IMR-90 (cell line): ENCODE data around the gene DOCK4. TPM values are rescaled to one million over a fixed set of nuclear protein-coding genes. Genes with fewer than 3 reads are reported as not detected.

Source experiments
- ATAC-seq: fragments of 200-7000 bp; cut with Tn5 transposase; 2 replicates; pipeline ENCODE4 v1.9.1; 2020; ENCODE audit warnings: low read depth, mild to moderate bottlenecking, moderate library complexity
- BruUV-seq: library from RNA; stranded (reverse); fragments of 400-500 nt; replicated peaks from 2 replicates; lab custom pipeline; 2021; lab: Mats Ljungman, UMichigan
- CTCF ChIA-PET: fragments of 300-600 bp; formaldehyde crosslinking; extraction: SDS; loops from one replicate; lab custom pipeline; 2021; ENCODE audit warnings: antibody characterized with exemption; lab: Yijun Ruan, JAX
- POLR2A ChIA-PET: fragments of 300-600 bp; sonication (Branson Sonifier 250); formaldehyde crosslinking; loops from one replicate; lab custom pipeline; 2022; ENCODE audit warnings: antibody characterized with exemption; ENCODE audit not compliant: unreplicated experiment; lab: Charles Lee
- DNase-seq: peaks from one replicate; pipeline ENCODE4 v3.0.0; 2013
- H2AFZ ChIP-seq: replicated peaks from 2 replicates; pipeline ENCODE3; 2013; ENCODE audit warnings: low read length, mild to moderate bottlenecking; ENCODE audit not compliant: poor library complexity
- H2AK5ac ChIP-seq: 2 replicates; pipeline ENCODE4 v1.6.1; 2013; ENCODE audit warnings: low read depth, low read length, inconsistent platforms
- H2AK9ac ChIP-seq: replicated peaks from 2 replicates; pipeline ENCODE3; 2013; ENCODE audit warnings: mild to moderate bottlenecking, low read depth, low read length, moderate library complexity; ENCODE audit not compliant: poor library complexity
- H2BK120ac ChIP-seq: 2 replicates; pipeline ENCODE4 v1.6.1; 2013; ENCODE audit warnings: low read depth, low read length, inconsistent platforms
- H2BK15ac ChIP-seq: 3 replicates; pipeline ENCODE4 v1.6.1; 2013; ENCODE audit warnings: low read depth, low read length, inconsistent platforms
- H2BK20ac ChIP-seq: 2 replicates; pipeline ENCODE4 v1.6.1; 2013; ENCODE audit warnings: low read depth, mild to moderate bottlenecking, inconsistent platforms, low read length, moderate library complexity
- H2BK5ac ChIP-seq: 2 replicates; pipeline ENCODE4 v1.6.1; 2013; ENCODE audit warnings: mild to moderate bottlenecking, low read depth, low read length, inconsistent platforms; ENCODE audit not compliant: poor library complexity, severe bottlenecking
- H3K14ac ChIP-seq: replicated peaks from 2 replicates; pipeline ENCODE4 v1.6.1; 2013; ENCODE audit warnings: low read depth, low read length, inconsistent platforms
- H3K18ac ChIP-seq: 2 replicates; pipeline ENCODE4 v1.6.1; 2013; ENCODE audit warnings: low read depth, low read length, control low read depth
- H3K23ac ChIP-seq: 2 replicates; pipeline ENCODE4 v1.6.1; 2013; ENCODE audit warnings: low read depth, low read length, inconsistent platforms
- H3K27ac ChIP-seq: 2 replicates; pipeline ENCODE4 v1.5.1; 2013; ENCODE audit warnings: mild to moderate bottlenecking, control low read depth, low read length; ENCODE audit not compliant: insufficient read depth
- H3K27me3 ChIP-seq: 2 replicates; pipeline ENCODE4 v1.6.1; 2013; ENCODE audit warnings: low read length; ENCODE audit not compliant: control insufficient read depth, insufficient read depth
- H3K36me3 ChIP-seq: 2 replicates; pipeline ENCODE4 v1.6.1; 2013; ENCODE audit warnings: low read length, mixed read lengths; ENCODE audit not compliant: control insufficient read depth, insufficient read depth
- H3K4ac ChIP-seq: 2 replicates; pipeline ENCODE4 v1.6.1; 2013; ENCODE audit warnings: low read depth, low read length, inconsistent platforms
- H3K4me1 ChIP-seq: 2 replicates; pipeline ENCODE4 v1.6.1; 2013; ENCODE audit warnings: low read length, mixed read lengths; ENCODE audit not compliant: control insufficient read depth, insufficient read depth
- H3K4me2 ChIP-seq: 2 replicates; pipeline ENCODE4 v1.6.1; 2013; ENCODE audit warnings: low read depth, mild to moderate bottlenecking, control low read depth, low read length, moderate library complexity
- H3K4me3 ChIP-seq: 2 replicates; pipeline ENCODE4 v1.5.1; 2013; ENCODE audit warnings: low read depth, mild to moderate bottlenecking, control low read depth, low read length, moderate library complexity; ENCODE audit not compliant: insufficient read depth
- H3K56ac ChIP-seq: 2 replicates; pipeline ENCODE4 v1.6.1; 2013; ENCODE audit warnings: low read length, inconsistent platforms; ENCODE audit not compliant: insufficient read depth; ENCODE audit errors: extremely low read depth
- H3K79me1 ChIP-seq, 2 experiments: 2 replicates each; pipeline ENCODE4 v1.6.1; 2013; ENCODE audit warnings: low read length in 2 of 2, inconsistent platforms in 1 of 2, low read depth in 1 of 2
- H3K9ac ChIP-seq: 2 replicates; pipeline ENCODE4 v1.6.1; 2013; ENCODE audit warnings: low read depth, low read length, control low read depth
- H3K9me1 ChIP-seq: 2 replicates; pipeline ENCODE4 v1.6.1; 2013; ENCODE audit warnings: low read length, inconsistent platforms; ENCODE audit not compliant: insufficient read depth
- H3K9me3 ChIP-seq: 2 replicates; pipeline ENCODE4 v1.6.1; 2013; ENCODE audit warnings: low read length; ENCODE audit not compliant: control insufficient read depth, insufficient read depth
- H4K20me1 ChIP-seq: 2 replicates; pipeline ENCODE4 v1.6.1; 2013; ENCODE audit warnings: low read length, inconsistent platforms; ENCODE audit not compliant: insufficient read depth
- H4K5ac ChIP-seq: 2 replicates; pipeline ENCODE4 v1.6.1; 2013; ENCODE audit warnings: mild to moderate bottlenecking, low read depth, low read length, control low read depth
- H4K8ac ChIP-seq, 2 experiments: 2 replicates each; pipeline ENCODE4 v1.6.1; 2013; ENCODE audit warnings: low read depth in 2 of 2, low read length in 2 of 2, control low read depth in 1 of 2, inconsistent platforms in 1 of 2
- H4K91ac ChIP-seq: 2 replicates; pipeline ENCODE4 v1.6.1; 2013; ENCODE audit warnings: low read depth, low read length, inconsistent platforms; ENCODE audit not compliant: insufficient read depth
- BHLHE40 ChIP-seq: fragments of 150-350 bp; IDR thresholded peaks from 2 replicates; pipeline ENCODE4 v1.6.1; 2016; ENCODE audit warnings: mild to moderate bottlenecking, low read depth, low read length
- CEBPB ChIP-seq: IDR thresholded peaks from 2 replicates; pipeline ENCODE4 v1.6.1; 2012; ENCODE audit warnings: low read depth, low read length, improper control_type of control experiment
- CHD1 ChIP-seq: IDR thresholded peaks from 2 replicates; pipeline ENCODE4 v1.6.1; 2012; ENCODE audit warnings: low read depth, low read length, improper control_type of control experiment
- CTCF ChIP-seq: conservative IDR thresholded peaks from 2 replicates; pipeline ENCODE4 v1.5.1; 2012; ENCODE audit warnings: mild to moderate bottlenecking, low read depth, low read length, improper control_type of control experiment
- ELK1 ChIP-seq: fragments of 150-350 bp; IDR thresholded peaks from 2 replicates; pipeline ENCODE4 v1.6.1; 2016; ENCODE audit warnings: low read depth, mild to moderate bottlenecking, low read length, moderate library complexity, borderline replicate concordance
- FOS ChIP-seq: fragments of 150-350 bp; IDR thresholded peaks from 2 replicates; pipeline ENCODE4 v1.6.1; 2016; ENCODE audit warnings: low read depth, low read length
- MAFK ChIP-seq: IDR thresholded peaks from 2 replicates; pipeline ENCODE4 v1.6.1; 2012; ENCODE audit warnings: low read depth, low read length, improper control_type of control experiment
- MAZ ChIP-seq: IDR thresholded peaks from 2 replicates; pipeline ENCODE4 v1.6.1; 2012; ENCODE audit warnings: low read depth, mild to moderate bottlenecking, low read length, improper control_type of control experiment, moderate library complexity, borderline replicate concordance
- MXI1 ChIP-seq: IDR thresholded peaks from 2 replicates; pipeline ENCODE4 v1.6.1; 2012; ENCODE audit warnings: low read depth, mild to moderate bottlenecking, low read length, moderate library complexity, borderline replicate concordance
- NFE2L2 ChIP-seq: fragments of 150-350 bp; IDR thresholded peaks from 2 replicates; pipeline ENCODE4 v1.6.1; 2016; ENCODE audit warnings: low read depth, mild to moderate bottlenecking, low read length
- POLR2A ChIP-seq: IDR thresholded peaks from 2 replicates; pipeline ENCODE4 v1.6.1; 2012; ENCODE audit warnings: mild to moderate bottlenecking, low read depth, low read length
- RAD21 ChIP-seq: IDR thresholded peaks from 2 replicates; pipeline ENCODE4 v1.6.1; 2012; ENCODE audit warnings: low read length, improper control_type of control experiment
- RCOR1 ChIP-seq: IDR thresholded peaks from 2 replicates; pipeline ENCODE4 v1.6.1; 2012; ENCODE audit warnings: mild to moderate bottlenecking, low read length, improper control_type of control experiment; ENCODE audit not compliant: insufficient replicate concordance
- RFX5 ChIP-seq: IDR thresholded peaks from 2 replicates; pipeline ENCODE4 v1.8.0; 2012; ENCODE audit warnings: low read depth, mild to moderate bottlenecking, low read length, moderate library complexity
- SMC3 ChIP-seq: fragments of 150-350 bp; IDR thresholded peaks from 2 replicates; pipeline ENCODE4 v1.6.1; 2016; ENCODE audit warnings: low read depth, mild to moderate bottlenecking, antibody characterized with exemption, low read length, moderate library complexity
- USF2 ChIP-seq: fragments of 150-350 bp; IDR thresholded peaks from 2 replicates; pipeline ENCODE4 v1.6.1; 2017; ENCODE audit warnings: mild to moderate bottlenecking, antibody characterized with exemption, low read length, low read depth
- dilution Hi-C: fragments of 300-500 bp; cut with HindIII; formaldehyde crosslinking; loops from one replicate; pipeline ENCODE4 v1.14.3; 2018; ENCODE audit warnings: low sequenced_read_pairs; ENCODE audit not compliant: unreplicated experiment
- in situ Hi-C: fragments of 300-500 bp; cut with MboI; formaldehyde crosslinking; loops from 3 replicates; pipeline ENCODE4 v1.14.3; 2019; ENCODE audit warnings: low sequenced_read_pairs, inconsistent platforms, mixed read lengths
- intact Hi-C: fragments of 100-400 bp; cut with micrococcal nuclease; formaldehyde crosslinking; loops from 2 replicates; pipeline ENCODE4 v1.10.0; 2022
- polyA plus RNA-seq, 3 experiments: library from polyadenylated mRNA; depleted of rRNA; stranded (reverse); fragments of >200 nt; gene quantifications; 2 replicates each; pipeline ENCODE4 v1.2.3, GENCODE V29; 2012; ENCODE audit warnings: low replicate concordance in 1 of 3
- total RNA-seq: library from RNA; depleted of rRNA; stranded (reverse); fragments of >200 nt; gene quantifications from 2 replicates; pipeline ENCODE4 v1.2.3, GENCODE V29; 2012

Gene DOCK4
- total and polyA plus RNA-seq, 2 of the 4 experiments (the other 2 are of a cell fraction) = 4.4 to 12.2 TPM

DNA sequence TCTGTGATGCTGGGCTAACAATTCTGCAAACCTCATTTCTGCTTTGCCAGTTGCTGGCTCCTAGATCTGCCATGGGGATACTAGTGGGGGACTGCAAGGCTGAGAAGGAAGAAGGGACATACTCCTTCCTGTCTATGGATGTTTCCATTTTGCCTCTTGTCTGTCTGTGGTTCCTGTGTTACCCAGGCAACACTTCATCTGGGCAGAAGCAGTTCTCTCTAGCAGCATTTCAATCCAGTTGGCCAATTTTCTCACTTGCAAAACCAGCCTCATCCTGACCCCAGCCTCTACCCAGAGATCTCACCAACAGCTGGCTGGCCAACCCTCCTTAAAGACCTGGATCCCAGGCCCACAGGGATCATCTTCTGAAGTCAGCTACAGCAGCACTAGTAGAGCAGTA lies 131.7 kb downstream of the DOCK4 start:
- H3K27ac ChIP-seq = no peak overlapping the region
- H3K14ac ChIP-seq = no peak overlapping the region
- no peak overlapping the region for H3K9ac ChIP-seq
- no TSS peak for BruUV-seq
- no peak overlapping the region for H2AK9ac ChIP-seq
- no peak overlapping the region for H2BK15ac ChIP-seq
- H4K5ac ChIP-seq = no peak overlapping the region
- H3K79me1 ChIP-seq = peaks cover 9 to 24% of the 10 kb centered on the region in 2 experiments; a peak in 2 of 4 replicates
- no peak overlapping the region for H4K91ac ChIP-seq
- no peak overlapping the region for H3K18ac ChIP-seq
- ChIA-PET CTCF (no interaction called here), POLR2A (no interaction called here)
- H3K9me1 ChIP-seq = peaks cover 3% of the 10 kb centered on the region; the same call in 1 of the 2 replicates
- H2AFZ ChIP-seq = no peak overlapping the region
- peaks cover 4% of the 10 kb centered on the region; the same call in 1 of the 2 replicates for H3K4me1 ChIP-seq
- H3K4me3 ChIP-seq = no peak overlapping the region
- H3K56ac ChIP-seq = no peak overlapping the region
- in situ Hi-C loops (no loop called here), intact Hi-C loops (loop anchor here (10.0 kb wide), 1 partner anchor 340 kb away; no protein-coding TSS in a partner anchor), dilution Hi-C loops (no loop called here)
- H4K20me1 ChIP-seq = no peaks in the 10 kb centered on the region; the same call in 1 of the 2 replicates
- H2BK5ac ChIP-seq = no peak overlapping the region
- H3K9me3 ChIP-seq = peaks cover 4% of the 10 kb centered on the region
- no peak overlapping the region for H2BK120ac ChIP-seq
- no peak overlapping the region for H4K8ac ChIP-seq
- DNase-seq (no peak), ATAC-seq (no peak)
- H3K27me3 ChIP-seq = no peaks in the 10 kb centered on the region
- H3K4me2 ChIP-seq = no peak overlapping the region
- no peak for TF ChIP-seq NFE2L2
- TF ChIP-seq MAZ = no peak
- TF ChIP-seq CTCF = no peak
- TF ChIP-seq MXI1 = no peak
- TF ChIP-seq RFX5 = no peak
- no peak for TF ChIP-seq MAFK
- no peak for TF ChIP-seq CEBPB
- no peak for TF ChIP-seq BHLHE40
- TF ChIP-seq RCOR1 = no peak
- no peak for TF ChIP-seq ELK1
- TF ChIP-seq SMC3 = no peak
- no peak for TF ChIP-seq FOS
- no peak for TF ChIP-seq POLR2A
- no peak for TF ChIP-seq CHD1
- no peak for TF ChIP-seq RAD21
- TF ChIP-seq USF2 = no peak
- no peak overlapping the region for H3K4ac ChIP-seq
- H3K23ac ChIP-seq = no peak overlapping the region
- no peaks in the 10 kb centered on the region for H3K36me3 ChIP-seq
- H2BK20ac ChIP-seq = no peak overlapping the region
- H2AK5ac ChIP-seq = no peak overlapping the region
